Ishikawa (cell line): ENCODE data around the gene PLEKHG7.

Source experiments
- CEBPB ChIP-seq: IDR thresholded peaks from 2 replicates; pipeline ENCODE4 v1.6.1; 2012
- CREB1 ChIP-seq: IDR thresholded peaks from 2 replicates; pipeline ENCODE4 v1.6.1; 2012; ENCODE audit warnings: low read depth
- EGR1 ChIP-seq: IDR thresholded peaks from 2 replicates; pipeline ENCODE4 v1.6.1; 2012
- EP300 ChIP-seq: IDR thresholded peaks from 2 replicates; pipeline ENCODE4 v1.6.1; 2012; ENCODE audit warnings: borderline replicate concordance
- FOXM1 ChIP-seq: IDR thresholded peaks from 2 replicates; pipeline ENCODE4 v1.6.1; 2012; ENCODE audit warnings: low read depth, borderline replicate concordance
- MAX ChIP-seq: IDR thresholded peaks from 2 replicates; pipeline ENCODE4 v1.6.1; 2012
- NFIC ChIP-seq: IDR thresholded peaks from 2 replicates; pipeline ENCODE4 v1.6.1; 2012
- RAD21 ChIP-seq: IDR thresholded peaks from 2 replicates; pipeline ENCODE4 v1.6.1; 2012; ENCODE audit warnings: low read depth
- REST ChIP-seq: IDR thresholded peaks from 2 replicates; pipeline ENCODE4 v1.6.1; 2012; ENCODE audit warnings: low read depth, mild to moderate bottlenecking
- TAF1 ChIP-seq: IDR thresholded peaks from 2 replicates; pipeline ENCODE4 v1.6.1; 2012; ENCODE audit warnings: low read depth, mild to moderate bottlenecking
- TEAD4 ChIP-seq: IDR thresholded peaks from 2 replicates; pipeline ENCODE4 v1.6.1; 2012
- USF1 ChIP-seq: IDR thresholded peaks from 2 replicates; pipeline ENCODE4 v1.6.1; 2012
- YY1 ChIP-seq: IDR thresholded peaks from 2 replicates; pipeline ENCODE4 v1.6.1; 2012; ENCODE audit warnings: low read depth
- ZBTB7A ChIP-seq: IDR thresholded peaks from 2 replicates; pipeline ENCODE4 v1.6.1; 2012; ENCODE audit warnings: low read depth

Gene PLEKHG7

GRCh38 chr12:92675092-92675865, 27.5 kb upstream of the PLEKHG7 start:
- TF ChIP-seq USF1 (no peak), CEBPB (no peak), EGR1 (no peak), YY1 (no peak), TEAD4 (no peak), NFIC (no peak), EP300 (no peak), REST (no peak), RAD21 (no peak), ZBTB7A (no peak), TAF1 (no peak), FOXM1 (no peak), CREB1 (no peak), MAX (no peak)

GRCh38 chr12:92676710-92677109, 26.1 kb upstream of the PLEKHG7 start:
- TF ChIP-seq REST = no peak
- TF ChIP-seq EP300 = no peak
- TF ChIP-seq RAD21 = no peak
- no peak for TF ChIP-seq FOXM1
- TF ChIP-seq TAF1 = no peak
- TF ChIP-seq CEBPB = no peak
- TF ChIP-seq YY1 = no peak
- TF ChIP-seq USF1 = no peak
- TF ChIP-seq CREB1 = no peak
- TF ChIP-seq ZBTB7A = no peak

GRCh38 chr12:92690601-92691000, 12.2 kb upstream of the PLEKHG7 start:
- no peak for TF ChIP-seq CEBPB
- TF ChIP-seq MAX = no peak
- no peak for TF ChIP-seq FOXM1
- no peak for TF ChIP-seq TEAD4
- TF ChIP-seq EP300 = no peak
- TF ChIP-seq CREB1 = no peak
- TF ChIP-seq ZBTB7A = no peak
- TF ChIP-seq TAF1 = no peak
- no peak for TF ChIP-seq NFIC
- TF ChIP-seq REST = no peak
- no peak for TF ChIP-seq YY1

GRCh38 chr12:92695056-92695455, 7.7 kb upstream of the PLEKHG7 start:
- TF ChIP-seq FOXM1 (no peak), RAD21 (no peak), EGR1 (no peak), EP300 (no peak), NFIC (no peak), TAF1 (no peak)

GRCh38 chr12:92695577-92695976, 7.2 kb upstream of the PLEKHG7 start:
- no peak for TF ChIP-seq USF1
- TF ChIP-seq EP300 = no peak
